Measurements from ENCODE around the gene ZNF580. TPM values are rescaled to one million over a fixed set of nuclear protein-coding genes. Genes with fewer than 3 reads are reported as not detected.
A peak's percentile ranks its signal among the peaks of the same experiment; 100 is the strongest.

ZNF580 gene
- total and polyA plus RNA-seq, 10 of the 15 experiments (the other 5 are each of a cell fraction or from before 2014, with no cell fraction given) = 2.3 to 31.8 (median 10.0) TPM

DNA sequence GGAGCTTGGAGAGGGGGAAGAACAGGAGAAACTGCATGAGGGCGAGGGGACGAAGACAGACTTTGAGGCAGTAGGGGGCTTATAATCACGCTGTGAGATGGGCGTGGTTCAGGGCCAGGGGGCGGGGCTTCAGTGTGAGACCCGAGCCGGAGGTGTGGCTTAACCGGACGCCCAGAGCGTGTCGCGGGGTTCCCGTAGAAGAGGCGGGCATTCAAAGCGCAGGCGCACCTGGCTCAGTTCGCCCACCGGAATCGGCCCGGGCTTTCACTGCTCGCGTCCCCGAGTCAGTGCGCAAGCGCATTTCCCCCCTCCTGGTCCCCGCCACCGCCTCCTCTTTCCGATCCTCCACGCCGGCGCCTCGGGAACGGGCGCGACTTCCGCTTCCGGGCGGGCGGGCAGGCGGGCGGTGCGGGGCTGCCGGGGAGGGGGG, 35.6 kb upstream of the ZNF580 start:
- intact Hi-C loops (cut with micrococcal nuclease; ENCODE audit: unreplicated experiment) = loop anchor here (1.0 kb wide), 1 partner anchor 266 kb away; the partner anchor contains the start of gene KMT5C
- Histone ChIP-seq H3K4me3 (peak overlapping the region; percentile 69; the same call in 1 of the 2 replicates), H3K9ac (ENCODE audit: control insufficient read depth, insufficient read depth, low read length) (no peak overlapping the region; the same call in 1 of the 2 replicates), H3K4me1 (ENCODE audit: control insufficient read depth, insufficient read depth, low read length) (peaks cover 10% of the 10 kb centered on the region; the same call in 1 of the 2 replicates), H3K27me3 (replicated peaks in 1 of 2; ENCODE audit: control insufficient read depth in 2 of 2, insufficient read depth in 2 of 2, low read length in 1 of 2) (no peaks in the 10 kb centered on the region), H2AFZ (ENCODE audit: control insufficient read depth, low read depth, low read length) (peak overlapping the region; percentile 61; the same call in 1 of the 2 replicates), H3K27ac (ENCODE audit: control insufficient read depth, insufficient read depth) (peak overlapping the region; percentile 90), H3K79me2 (ENCODE audit: control insufficient read depth, insufficient read depth, low read length) (peaks cover 38% of the 10 kb centered on the region), H3K9me3 (replicated peaks; ENCODE audit: control insufficient read depth, insufficient read depth, low read length) (peaks cover 2% of the 10 kb centered on the region; the same call in 1 of the 3 replicates), H3K4me2 (ENCODE audit: control insufficient read depth, insufficient read depth) (no peak overlapping the region; the same call in 1 of the 2 replicates), H3K36me3 (ENCODE audit: control insufficient read depth in 2 of 2, insufficient read depth in 2 of 2, low read length in 1 of 2) (peaks cover 0 to 9% of the 10 kb centered on the region in 2 experiments), H4K20me1 (ENCODE audit: control insufficient read depth, insufficient read depth) (no peaks in the 10 kb centered on the region)
- ATAC-seq (peak; percentile 86), FAIRE-seq (peak; percentile 59), DNase-seq (ENCODE audit: low read depth, low spot score) (peak; percentile 94)
- ChIA-PET RAD21 (ENCODE audit: unreplicated experiment) (interaction anchor here (1.0 to 3.3 kb wide), 8 partner anchors 16 to 138 kb away, joined by 3 to 29 read pairs (median 6); partner anchors contain the start of genes ZNF628 and ZNF784), SMC1A (ENCODE audit: uncharacterized antibody, unreplicated experiment) (interaction anchor here (1.2 to 2.2 kb wide), 8 partner anchors 18 to 128 kb away, joined by 4 to 10 read pairs (median 6); partner anchors contain the start of genes ZNF628 and ZNF784), POLR2A (interaction anchor here (1.1 to 2.4 kb wide), 9 partner anchors 19 to 129 kb away, joined by 3 to 21 read pairs (median 6); partner anchors contain the start of genes ZNF628 and ZNF784), CTCF (interaction anchor here (1.1 to 4.6 kb wide), 12 partner anchors 13 to 221 kb away, joined by 3 to 76 read pairs (median 10); partner anchors contain the start of genes TMEM238, U2AF2, ZNF579 and ZNF784)
- no TSS peak for BruUV-seq (replicated peaks)
- WGBS (ENCODE audit: insufficient coverage, insufficient replicate concordance, low lambda C conversion rate, missing lambda C conversion rate) = under 1% methylated on average over 42 of the region's 43 CpGs
- in situ Hi-C loops (cut with MboI) = no loop called here
- TF ChIP-seq, protein P1, sequence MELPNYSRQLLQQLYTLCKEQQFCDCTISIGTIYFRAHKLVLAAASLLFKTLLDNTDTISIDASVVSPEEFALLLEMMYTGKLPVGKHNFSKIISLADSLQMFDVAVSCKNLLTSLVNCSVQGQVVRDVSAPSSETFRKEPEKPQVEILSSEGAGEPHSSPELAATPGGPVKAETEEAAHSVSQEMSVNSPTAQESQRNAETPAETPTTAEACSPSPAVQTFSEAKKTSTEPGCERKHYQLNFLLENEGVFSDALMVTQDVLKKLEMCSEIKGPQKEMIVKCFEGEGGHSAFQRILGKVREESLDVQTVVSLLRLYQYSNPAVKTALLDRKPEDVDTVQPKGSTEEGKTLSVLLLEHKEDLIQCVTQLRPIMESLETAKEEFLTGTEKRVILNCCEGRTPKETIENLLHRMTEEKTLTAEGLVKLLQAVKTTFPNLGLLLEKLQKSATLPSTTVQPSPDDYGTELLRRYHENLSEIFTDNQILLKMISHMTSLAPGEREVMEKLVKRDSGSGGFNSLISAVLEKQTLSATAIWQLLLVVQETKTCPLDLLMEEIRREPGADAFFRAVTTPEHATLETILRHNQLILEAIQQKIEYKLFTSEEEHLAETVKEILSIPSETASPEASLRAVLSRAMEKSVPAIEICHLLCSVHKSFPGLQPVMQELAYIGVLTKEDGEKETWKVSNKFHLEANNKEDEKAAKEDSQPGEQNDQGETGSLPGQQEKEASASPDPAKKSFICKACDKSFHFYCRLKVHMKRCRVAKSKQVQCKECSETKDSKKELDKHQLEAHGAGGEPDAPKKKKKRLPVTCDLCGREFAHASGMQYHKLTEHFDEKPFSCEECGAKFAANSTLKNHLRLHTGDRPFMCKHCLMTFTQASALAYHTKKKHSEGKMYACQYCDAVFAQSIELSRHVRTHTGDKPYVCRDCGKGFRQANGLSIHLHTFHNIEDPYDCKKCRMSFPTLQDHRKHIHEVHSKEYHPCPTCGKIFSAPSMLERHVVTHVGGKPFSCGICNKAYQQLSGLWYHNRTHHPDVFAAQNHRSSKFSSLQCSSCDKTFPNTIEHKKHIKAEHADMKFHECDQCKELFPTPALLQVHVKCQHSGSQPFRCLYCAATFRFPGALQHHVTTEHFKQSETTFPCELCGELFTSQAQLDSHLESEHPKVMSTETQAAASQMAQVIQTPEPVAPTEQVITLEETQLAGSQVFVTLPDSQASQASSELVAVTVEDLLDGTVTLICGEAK (IDR thresholded peaks at IDR 0.05; ENCODE audit: borderline replicate concordance) = peak; percentile 78
- TF ChIP-seq SRF (IDR thresholded peaks at IDR 0.05; ENCODE audit: low read depth in 2 of 2, low read length in 2 of 2) = 0 out of 4 replicates have a peak, but pooled peaks of 1 of the 2 experiments have one; percentile 35
- TF ChIP-seq FOXK2 (IDR thresholded peaks at IDR 0.05) = no peak
- TF ChIP-seq NRF1 (conservative IDR thresholded peaks at IDR 0.05; ENCODE audit: low read depth, low read length) = peak; percentile 94
- TF ChIP-seq EGR1 (IDR thresholded peaks at IDR 0.05; ENCODE audit: borderline replicate concordance in 1 of 2, low read depth in 2 of 2, low read length in 2 of 2) = peak in 1 of 2 experiments; percentile 71; a peak in 2 of 3 replicates
- TF ChIP-seq RUNX3 (IDR thresholded peaks at IDR 0.05; ENCODE audit: low read length) = no peak
- TF ChIP-seq BHLHE40 (IDR thresholded peaks at IDR 0.05; ENCODE audit: borderline replicate concordance in 1 of 2, low read depth in 2 of 2, low read length in 1 of 2) = peak in 1 of 2 experiments; percentile 48; a peak in 2 of 4 replicates
- TF ChIP-seq TAF1 (IDR thresholded peaks at IDR 0.05; ENCODE audit: borderline replicate concordance, low read depth, low read length) = no peak
- no peak for TF ChIP-seq SPI1 (IDR thresholded peaks at IDR 0.05; ENCODE audit: borderline replicate concordance, insufficient read depth, low read depth, low read length)
- TF ChIP-seq ZNF24 (IDR thresholded peaks at IDR 0.05) = no peak
- TF ChIP-seq, protein P2, sequence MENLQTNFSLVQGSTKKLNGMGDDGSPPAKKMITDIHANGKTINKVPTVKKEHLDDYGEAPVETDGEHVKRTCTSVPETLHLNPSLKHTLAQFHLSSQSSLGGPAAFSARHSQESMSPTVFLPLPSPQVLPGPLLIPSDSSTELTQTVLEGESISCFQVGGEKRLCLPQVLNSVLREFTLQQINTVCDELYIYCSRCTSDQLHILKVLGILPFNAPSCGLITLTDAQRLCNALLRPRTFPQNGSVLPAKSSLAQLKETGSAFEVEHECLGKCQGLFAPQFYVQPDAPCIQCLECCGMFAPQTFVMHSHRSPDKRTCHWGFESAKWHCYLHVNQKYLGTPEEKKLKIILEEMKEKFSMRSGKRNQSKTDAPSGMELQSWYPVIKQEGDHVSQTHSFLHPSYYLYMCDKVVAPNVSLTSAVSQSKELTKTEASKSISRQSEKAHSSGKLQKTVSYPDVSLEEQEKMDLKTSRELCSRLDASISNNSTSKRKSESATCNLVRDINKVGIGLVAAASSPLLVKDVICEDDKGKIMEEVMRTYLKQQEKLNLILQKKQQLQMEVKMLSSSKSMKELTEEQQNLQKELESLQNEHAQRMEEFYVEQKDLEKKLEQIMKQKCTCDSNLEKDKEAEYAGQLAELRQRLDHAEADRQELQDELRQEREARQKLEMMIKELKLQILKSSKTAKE (IDR thresholded peaks at IDR 0.05; ENCODE audit: low read depth, poor library complexity, severe bottlenecking) = no peak
- TF ChIP-seq TBL1XR1 (IDR thresholded peaks at IDR 0.05; ENCODE audit: low read depth, low read length) = no peak
- no peak for TF ChIP-seq RBBP5 (conservative IDR thresholded peaks at IDR 0.05)
- TF ChIP-seq, protein P3, sequence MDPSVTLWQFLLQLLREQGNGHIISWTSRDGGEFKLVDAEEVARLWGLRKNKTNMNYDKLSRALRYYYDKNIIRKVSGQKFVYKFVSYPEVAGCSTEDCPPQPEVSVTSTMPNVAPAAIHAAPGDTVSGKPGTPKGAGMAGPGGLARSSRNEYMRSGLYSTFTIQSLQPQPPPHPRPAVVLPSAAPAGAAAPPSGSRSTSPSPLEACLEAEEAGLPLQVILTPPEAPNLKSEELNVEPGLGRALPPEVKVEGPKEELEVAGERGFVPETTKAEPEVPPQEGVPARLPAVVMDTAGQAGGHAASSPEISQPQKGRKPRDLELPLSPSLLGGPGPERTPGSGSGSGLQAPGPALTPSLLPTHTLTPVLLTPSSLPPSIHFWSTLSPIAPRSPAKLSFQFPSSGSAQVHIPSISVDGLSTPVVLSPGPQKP (IDR thresholded peaks at IDR 0.05; ENCODE audit: low read depth, low read length) = peak; percentile 51; the same call in 1 of the 2 replicates
- 0 out of 2 replicates have a peak, but pooled peaks have one; percentile 7 for TF ChIP-seq NBN (IDR thresholded peaks at IDR 0.05)
- TF ChIP-seq IKZF2 (IDR thresholded peaks at IDR 0.05) = no peak
